ENCODE results near the gene MRTFB. TPM values are rescaled to one million over a fixed set of nuclear protein-coding genes. Genes with fewer than 3 reads are reported as not detected.
A peak's percentile ranks its signal among the peaks of the same experiment; 100 is the strongest.

Gene MRTFB
- total RNA-seq, 4 donors from 2014 or later: 31.9 to 128 (median 56.4) TPM

GRCh38 chr16:14300705-14301168 lies 229.6 kb downstream of the MRTFB start:
- 30 to 36% methylated on average over 12 of the region's 12 CpGs for WGBS, 2 donors
- H3K4me3 ChIP-seq (ENCODE audit: low read depth, poor library complexity, severe bottlenecking): no peak overlapping the region
- intact Hi-C loops (cut with DNase I; ENCODE audit: low total_unique reads): loop anchor here (10.0 kb wide), 1 partner anchor 104 kb away; no protein-coding TSS in a partner anchor
- TF ChIP-seq POLR2A (IDR thresholded peaks at IDR 0.05) (no peak), CTCF (IDR thresholded peaks at IDR 0.05) (peak in 1 of 3 donors; percentile 6)
- peak; percentile 81 to 95 for DNase-seq (ENCODE audit: low spot score in 2 of 2)

- WGBS, 2 donors: 3 to 6% methylated on average over 14 to 21 of the region's 34 CpGs
- intact Hi-C loops (cut with DNase I; ENCODE audit: low total_unique reads): loop anchor here (2.0 to 10.0 kb wide), 2 partner anchors 103 to 227 kb away; no protein-coding TSS in a partner anchor
- H3K4me3 ChIP-seq (ENCODE audit: low read depth, poor library complexity, severe bottlenecking): no peak overlapping the region
- TF ChIP-seq CTCF (IDR thresholded peaks at IDR 0.05): no peak
- TF ChIP-seq POLR2A (IDR thresholded peaks at IDR 0.05): no peak
- no peak for DNase-seq (ENCODE audit: low spot score in 2 of 2)
Observed at GRCh38 chr16:14301169-14302030, 230.3 kb downstream of the MRTFB start.

GRCh38 chr16:14302031-14302398 lies 230.9 kb downstream of the MRTFB start:
- 0% methylated on average over 5 to 9 of the region's 37 CpGs for WGBS, 2 donors
- peak overlapping the region; percentile 86 for H3K4me3 ChIP-seq (ENCODE audit: low read depth, poor library complexity, severe bottlenecking)
- DNase-seq (ENCODE audit: low spot score in 2 of 2): peak in 1 of 2 donors; percentile 89
- TF ChIP-seq POLR2A (IDR thresholded peaks at IDR 0.05): no peak
- no peak for TF ChIP-seq CTCF (IDR thresholded peaks at IDR 0.05)
- intact Hi-C loops (cut with DNase I; ENCODE audit: low total_unique reads): loop anchor here (2.0 to 10.0 kb wide), 2 partner anchors 103 to 227 kb away; no protein-coding TSS in a partner anchor

GRCh38 chr16:14302399-14303181 lies 231.5 kb downstream of the MRTFB start:
- H3K4me3 ChIP-seq (ENCODE audit: low read depth, poor library complexity, severe bottlenecking): peak overlapping the region; percentile 86
- no peak for TF ChIP-seq CTCF (IDR thresholded peaks at IDR 0.05)
- TF ChIP-seq POLR2A (IDR thresholded peaks at IDR 0.05): no peak
- intact Hi-C loops (cut with DNase I; ENCODE audit: low total_unique reads): loop anchor here (2.0 to 10.0 kb wide), 2 partner anchors 102 to 226 kb away; no protein-coding TSS in a partner anchor
- DNase-seq (ENCODE audit: low spot score in 2 of 2): peak in 1 of 2 donors; percentile 89
- 0 to 1% methylated on average over 38 to 83 of the region's 86 CpGs for WGBS, 2 donors

GRCh38 chr16:14303182-14303618 lies 232.1 kb downstream of the MRTFB start:
- WGBS, 2 donors: 4 to 5% methylated on average over 14 of the region's 14 CpGs
- TF ChIP-seq POLR2A (IDR thresholded peaks at IDR 0.05): no peak
- no peak for TF ChIP-seq CTCF (IDR thresholded peaks at IDR 0.05)
- intact Hi-C loops (cut with DNase I; ENCODE audit: low total_unique reads): loop anchor here (2.0 to 10.0 kb wide), 2 partner anchors 102 to 226 kb away; no protein-coding TSS in a partner anchor
- DNase-seq (ENCODE audit: low spot score in 2 of 2): no peak
- H3K4me3 ChIP-seq (ENCODE audit: low read depth, poor library complexity, severe bottlenecking): peak overlapping the region; percentile 86

Measured in lower leg skin (tissue), 4 donors.